ENCODE results near the gene SLC5A3. TPM values are rescaled to one million over a fixed set of nuclear protein-coding genes. Genes with fewer than 3 reads are reported as not detected.

Gene SLC5A3
- total RNA-seq, 1 donor from 2014 or later = 68.2 TPM

GRCh38 chr21:34047835-34048234 lies 25.5 kb upstream of the SLC5A3 start:
- Mint-ChIP-seq H3K4me1 (ENCODE audit: unreplicated experiment) (peaks cover 1% of the 10 kb centered on the region), H3K27ac (ENCODE audit: unreplicated experiment) (no peak overlapping the region), H3K9me3 (ENCODE audit: unreplicated experiment) (peaks cover 5% of the 10 kb centered on the region), H3K27me3 (ENCODE audit: unreplicated experiment) (no peaks in the 10 kb centered on the region), H3K4me3 (ENCODE audit: unreplicated experiment) (no peak overlapping the region), H3K36me3 (ENCODE audit: unreplicated experiment) (no peaks in the 10 kb centered on the region)
- DNase-seq (ENCODE audit: extremely low spot score, unreplicated experiment) = no peak
- no peak for TF ChIP-seq CTCF (IDR thresholded peaks at IDR 0.05)

GRCh38 chr21:34052171-34052570 lies 21.2 kb upstream of the SLC5A3 start:
- H3K36me3 Mint-ChIP-seq (ENCODE audit: unreplicated experiment) = no peaks in the 10 kb centered on the region
- H3K9me3 Mint-ChIP-seq (ENCODE audit: unreplicated experiment) = peaks cover 5% of the 10 kb centered on the region
- H3K27me3 Mint-ChIP-seq (ENCODE audit: unreplicated experiment) = no peaks in the 10 kb centered on the region
- no peak for TF ChIP-seq CTCF (IDR thresholded peaks at IDR 0.05)
- H3K4me1 Mint-ChIP-seq (ENCODE audit: unreplicated experiment) = peaks cover 1% of the 10 kb centered on the region
- DNase-seq (ENCODE audit: extremely low spot score, unreplicated experiment) = no peak
- H3K27ac Mint-ChIP-seq (ENCODE audit: unreplicated experiment) = no peak overlapping the region
- H3K4me3 Mint-ChIP-seq (ENCODE audit: unreplicated experiment) = no peak overlapping the region

GRCh38 chr21:34054259-34054658 lies 19.1 kb upstream of the SLC5A3 start:
- TF ChIP-seq CTCF (IDR thresholded peaks at IDR 0.05) = no peak
- DNase-seq (ENCODE audit: extremely low spot score, unreplicated experiment) = no peak
- Mint-ChIP-seq H3K4me3 (ENCODE audit: unreplicated experiment) (no peak overlapping the region), H3K36me3 (ENCODE audit: unreplicated experiment) (no peaks in the 10 kb centered on the region), H3K4me1 (ENCODE audit: unreplicated experiment) (peaks cover 1% of the 10 kb centered on the region), H3K9me3 (ENCODE audit: unreplicated experiment) (no peaks in the 10 kb centered on the region), H3K27ac (ENCODE audit: unreplicated experiment) (no peak overlapping the region), H3K27me3 (ENCODE audit: unreplicated experiment) (no peaks in the 10 kb centered on the region)

GRCh38 chr21:34055615-34056014 lies 17.8 kb upstream of the SLC5A3 start:
- Mint-ChIP-seq H3K27me3 (ENCODE audit: unreplicated experiment) (no peaks in the 10 kb centered on the region), H3K4me1 (ENCODE audit: unreplicated experiment) (peaks cover 1% of the 10 kb centered on the region)

GRCh38 chr21:34061983-34062382 lies 11.4 kb upstream of the SLC5A3 start:
- TF ChIP-seq CTCF (IDR thresholded peaks at IDR 0.05) = no peak
- Mint-ChIP-seq H3K27ac (ENCODE audit: unreplicated experiment) (no peak overlapping the region), H3K9me3 (ENCODE audit: unreplicated experiment) (no peaks in the 10 kb centered on the region), H3K36me3 (ENCODE audit: unreplicated experiment) (no peaks in the 10 kb centered on the region), H3K27me3 (ENCODE audit: unreplicated experiment) (no peaks in the 10 kb centered on the region), H3K4me1 (ENCODE audit: unreplicated experiment) (peaks cover 9% of the 10 kb centered on the region), H3K4me3 (ENCODE audit: unreplicated experiment) (no peak overlapping the region)
- DNase-seq (ENCODE audit: extremely low spot score, unreplicated experiment) = no peak

More at GRCh38 chr21:34055615-34056014, 17.8 kb upstream of the SLC5A3 start:
- H3K4me3 Mint-ChIP-seq (ENCODE audit: unreplicated experiment) = no peak overlapping the region
- no peaks in the 10 kb centered on the region for H3K36me3 Mint-ChIP-seq (ENCODE audit: unreplicated experiment)
- DNase-seq (ENCODE audit: extremely low spot score, unreplicated experiment) = no peak
- H3K27ac Mint-ChIP-seq (ENCODE audit: unreplicated experiment) = no peak overlapping the region
- H3K9me3 Mint-ChIP-seq (ENCODE audit: unreplicated experiment) = no peaks in the 10 kb centered on the region
- no peak for TF ChIP-seq CTCF (IDR thresholded peaks at IDR 0.05)

All from osteocyte (in vitro differentiated cells).